DOHH2 (cell line): ENCODE data around the gene REN.

ENCODE experiments used
- EZH2phosphoT487 ChIP-seq: fragments of 200-600 bp; sonication (generic); IDR thresholded peaks from 2 replicates; pipeline ENCODE4 v1.6.1; 2017; ENCODE audit warnings: borderline replicate concordance, mild to moderate bottlenecking, antibody characterized with exemption, low read length, moderate library complexity, mixed read lengths
- TF ChIP-seq, protein P1 (sequence below): fragments of 200-600 bp; sonication (generic); IDR thresholded peaks from one replicate; pipeline ENCODE4 v1.5.1; 2014; ENCODE audit warnings: antibody characterized with exemption, mild to moderate bottlenecking, low read depth, low read length; ENCODE audit not compliant: poor library complexity, severe bottlenecking

DNA sequence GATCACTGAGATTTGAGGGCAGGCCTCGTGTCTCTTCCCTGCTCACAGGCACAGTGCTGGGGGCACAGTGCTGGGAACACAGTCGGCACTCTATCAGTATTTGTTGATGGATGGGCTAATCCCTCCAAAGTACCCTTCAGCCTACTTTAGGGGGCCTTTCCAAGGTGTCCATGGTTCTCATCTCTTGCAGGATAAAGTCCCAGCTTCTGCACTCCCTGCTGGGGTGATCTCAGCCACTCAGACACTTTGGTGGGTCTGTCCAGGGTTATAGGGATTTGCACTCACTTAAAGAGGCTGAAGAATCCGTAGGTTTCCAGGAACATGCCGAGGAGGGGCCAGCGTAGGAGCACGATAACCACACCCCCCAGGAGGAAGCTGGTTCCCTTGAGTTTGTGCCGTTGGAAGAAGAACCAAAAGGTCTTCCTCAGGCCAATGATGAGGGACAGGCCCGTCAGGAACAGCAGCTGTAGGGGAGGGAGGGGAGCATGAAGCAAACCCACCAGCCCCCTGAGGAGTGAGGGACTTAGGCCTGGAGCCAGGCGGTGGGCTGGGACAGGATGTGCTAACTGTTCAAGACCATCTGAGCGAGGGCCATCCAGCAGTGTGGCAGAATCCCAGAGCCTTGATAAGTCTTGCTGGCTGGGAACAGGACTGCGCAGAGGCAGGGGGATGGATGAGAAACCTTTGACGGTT lies 35.4 kb upstream of the REN start:
- TF ChIP-seq, protein P1, sequence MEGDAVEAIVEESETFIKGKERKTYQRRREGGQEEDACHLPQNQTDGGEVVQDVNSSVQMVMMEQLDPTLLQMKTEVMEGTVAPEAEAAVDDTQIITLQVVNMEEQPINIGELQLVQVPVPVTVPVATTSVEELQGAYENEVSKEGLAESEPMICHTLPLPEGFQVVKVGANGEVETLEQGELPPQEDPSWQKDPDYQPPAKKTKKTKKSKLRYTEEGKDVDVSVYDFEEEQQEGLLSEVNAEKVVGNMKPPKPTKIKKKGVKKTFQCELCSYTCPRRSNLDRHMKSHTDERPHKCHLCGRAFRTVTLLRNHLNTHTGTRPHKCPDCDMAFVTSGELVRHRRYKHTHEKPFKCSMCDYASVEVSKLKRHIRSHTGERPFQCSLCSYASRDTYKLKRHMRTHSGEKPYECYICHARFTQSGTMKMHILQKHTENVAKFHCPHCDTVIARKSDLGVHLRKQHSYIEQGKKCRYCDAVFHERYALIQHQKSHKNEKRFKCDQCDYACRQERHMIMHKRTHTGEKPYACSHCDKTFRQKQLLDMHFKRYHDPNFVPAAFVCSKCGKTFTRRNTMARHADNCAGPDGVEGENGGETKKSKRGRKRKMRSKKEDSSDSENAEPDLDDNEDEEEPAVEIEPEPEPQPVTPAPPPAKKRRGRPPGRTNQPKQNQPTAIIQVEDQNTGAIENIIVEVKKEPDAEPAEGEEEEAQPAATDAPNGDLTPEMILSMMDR = no peak
- TF ChIP-seq EZH2phosphoT487 = no peak
